ENCODE data around the gene FARS2.

- TF ChIP-seq GATA2 (IDR thresholded peaks at IDR 0.05; ENCODE audit: low read depth, low read length), result no peak
- no peak for TF ChIP-seq GATA3 (IDR thresholded peaks at IDR 0.05; ENCODE audit: low read depth, low read length)
Observed at GRCh38 chr6:5515200-5515599, 253.9 kb downstream of the FARS2 start.
